WI38 (cell line): Measurements from ENCODE around the gene PDZRN3.

Experiments
- H3K4me3 ChIP-seq: 2 replicates; pipeline ENCODE4 v1.5.1; 2011; ENCODE audit warnings: low read depth, mild to moderate bottlenecking, control low read depth, low read length
- TF ChIP-seq, protein P1 (sequence below): IDR thresholded peaks from 2 replicates; pipeline ENCODE4 v1.5.1; 2012; ENCODE audit warnings: low read depth, mild to moderate bottlenecking, control low read depth, low read length

Gene PDZRN3

DNA sequence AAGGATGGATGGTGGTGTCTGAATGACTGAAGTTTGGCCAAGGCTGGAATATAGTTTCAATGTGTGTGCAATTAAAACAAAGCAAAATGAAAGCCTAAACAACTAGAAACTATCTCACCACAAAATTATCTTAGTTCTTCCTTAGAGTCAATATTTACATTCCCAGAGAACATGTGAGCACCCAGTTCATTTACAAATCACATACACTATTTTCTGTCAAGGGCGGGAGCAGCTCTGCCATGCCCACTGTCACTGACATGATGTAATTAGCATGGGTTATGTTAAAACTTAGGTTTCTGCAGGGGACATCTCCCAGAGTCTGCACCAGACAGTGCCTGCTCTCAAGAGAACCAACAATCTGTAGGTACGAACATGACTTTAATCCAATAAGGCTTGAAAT lies 65.0 kb downstream of the PDZRN3 start:
- H3K4me3 ChIP-seq, result no peak overlapping the region
- TF ChIP-seq, protein P1, sequence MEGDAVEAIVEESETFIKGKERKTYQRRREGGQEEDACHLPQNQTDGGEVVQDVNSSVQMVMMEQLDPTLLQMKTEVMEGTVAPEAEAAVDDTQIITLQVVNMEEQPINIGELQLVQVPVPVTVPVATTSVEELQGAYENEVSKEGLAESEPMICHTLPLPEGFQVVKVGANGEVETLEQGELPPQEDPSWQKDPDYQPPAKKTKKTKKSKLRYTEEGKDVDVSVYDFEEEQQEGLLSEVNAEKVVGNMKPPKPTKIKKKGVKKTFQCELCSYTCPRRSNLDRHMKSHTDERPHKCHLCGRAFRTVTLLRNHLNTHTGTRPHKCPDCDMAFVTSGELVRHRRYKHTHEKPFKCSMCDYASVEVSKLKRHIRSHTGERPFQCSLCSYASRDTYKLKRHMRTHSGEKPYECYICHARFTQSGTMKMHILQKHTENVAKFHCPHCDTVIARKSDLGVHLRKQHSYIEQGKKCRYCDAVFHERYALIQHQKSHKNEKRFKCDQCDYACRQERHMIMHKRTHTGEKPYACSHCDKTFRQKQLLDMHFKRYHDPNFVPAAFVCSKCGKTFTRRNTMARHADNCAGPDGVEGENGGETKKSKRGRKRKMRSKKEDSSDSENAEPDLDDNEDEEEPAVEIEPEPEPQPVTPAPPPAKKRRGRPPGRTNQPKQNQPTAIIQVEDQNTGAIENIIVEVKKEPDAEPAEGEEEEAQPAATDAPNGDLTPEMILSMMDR, result no peak

DNA sequence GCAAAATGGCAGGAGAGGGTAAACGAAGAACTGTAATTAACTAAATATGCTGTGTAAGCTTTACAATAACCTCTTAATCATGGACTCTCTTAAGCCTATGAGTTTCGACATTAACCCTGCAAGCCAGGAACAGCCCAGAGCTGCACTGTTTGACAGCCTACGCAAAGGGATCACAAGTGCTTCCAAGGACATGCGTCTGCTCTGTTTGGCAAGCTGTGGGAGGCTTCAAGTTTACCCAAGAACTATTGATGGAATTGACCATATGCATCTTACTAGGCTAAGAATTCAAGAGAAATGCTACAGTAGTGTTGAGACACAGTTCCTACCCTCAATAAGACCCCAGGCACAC lies 66.0 kb downstream of the PDZRN3 start:
- no peak overlapping the region for H3K4me3 ChIP-seq
- TF ChIP-seq, protein P1, result no peak

DNA sequence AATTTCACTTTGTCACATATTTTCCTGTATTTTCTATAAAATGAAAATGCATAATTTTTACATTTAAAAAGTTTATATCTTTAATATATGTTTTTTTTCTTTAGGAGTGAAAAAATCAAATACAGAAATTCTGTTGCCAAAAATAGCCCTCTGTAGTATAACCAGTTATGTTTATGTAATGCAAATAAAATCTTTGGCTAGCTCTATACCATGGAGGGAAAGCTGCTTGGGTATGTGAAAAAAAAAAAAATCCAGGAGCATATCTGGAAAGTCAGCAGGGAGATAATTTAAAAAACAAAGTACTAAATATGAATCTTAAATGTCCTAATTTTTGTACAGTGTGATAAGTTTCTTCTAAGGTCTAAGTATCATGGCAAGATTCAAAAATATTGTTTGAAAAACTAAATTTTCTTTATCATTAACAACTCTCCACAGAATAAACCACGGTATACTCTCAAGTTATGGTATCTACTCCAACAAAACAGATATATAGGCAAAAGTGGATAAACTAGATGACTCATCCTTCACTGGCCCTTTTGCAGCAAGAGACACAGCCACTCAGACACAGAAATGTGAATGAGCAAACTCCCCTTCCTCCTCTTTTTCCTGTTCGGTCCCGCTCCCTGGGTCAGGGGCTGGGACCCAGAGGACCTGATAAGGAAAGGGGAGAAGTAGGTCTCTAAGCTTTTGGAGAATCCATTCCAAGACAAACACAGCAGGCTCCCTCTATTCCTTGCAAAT lies 66.6 kb downstream of the PDZRN3 start:
- TF ChIP-seq, protein P1, result no peak
- no peak overlapping the region for H3K4me3 ChIP-seq

DNA sequence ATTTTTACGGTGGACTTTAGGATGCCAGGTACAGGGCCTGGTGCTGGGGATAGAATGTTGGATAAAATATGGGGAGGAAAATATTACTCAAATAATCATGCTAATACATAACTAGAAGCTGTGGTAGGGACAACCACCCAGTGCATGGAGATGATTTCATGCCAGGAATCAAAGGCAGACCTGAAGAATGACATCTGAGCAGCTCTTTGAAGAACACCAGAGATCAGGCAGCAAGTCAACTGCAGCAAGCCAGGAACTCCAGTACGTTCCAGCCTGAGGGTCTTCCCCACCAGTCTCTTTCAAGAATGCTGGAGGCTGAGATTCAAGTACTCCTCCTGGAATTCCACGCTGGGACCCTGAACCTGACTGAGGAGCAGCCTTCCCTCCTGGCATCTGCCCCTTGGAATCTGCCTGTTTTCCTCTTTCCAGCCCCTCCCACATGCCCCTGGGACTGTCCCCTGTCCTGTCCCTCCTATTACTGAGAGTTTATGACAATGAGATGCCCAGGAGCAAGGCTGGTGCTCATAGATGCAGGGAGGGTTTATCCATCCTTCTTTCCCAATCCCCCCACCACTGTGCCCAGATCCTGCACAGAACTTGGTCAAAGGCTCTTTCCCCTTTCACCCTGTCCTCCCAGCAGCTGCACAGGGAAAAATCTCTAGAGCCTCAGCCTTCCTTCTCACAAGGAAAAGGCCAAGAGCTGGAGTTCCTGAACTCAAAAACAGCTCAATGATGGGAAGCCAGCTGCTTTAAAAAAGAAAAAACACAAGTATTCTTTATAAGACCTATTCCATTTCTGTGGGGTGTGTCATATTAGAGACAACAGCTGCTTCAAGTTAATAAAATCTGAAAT lies 68.0 kb downstream of the PDZRN3 start:
- TF ChIP-seq, protein P1, result no peak
- no peak overlapping the region for H3K4me3 ChIP-seq

DNA sequence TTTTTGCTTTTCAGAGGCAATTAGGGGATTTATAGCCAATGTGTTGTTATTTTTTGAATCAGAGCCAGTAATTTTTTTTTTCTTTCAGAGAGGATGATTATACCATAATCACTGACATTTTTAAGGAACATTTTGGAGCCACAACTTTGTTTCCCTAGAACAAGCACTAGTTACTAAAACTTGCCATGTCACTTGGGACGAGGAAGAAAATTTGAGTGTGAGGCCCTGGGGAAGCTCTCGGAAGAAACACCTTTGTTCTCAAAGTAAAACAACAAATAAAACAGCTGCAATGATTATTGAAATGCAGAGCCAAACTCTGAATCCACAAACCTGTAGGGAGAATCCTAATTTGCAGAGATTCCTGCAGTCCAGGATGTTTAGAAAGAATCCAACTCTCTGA lies 69.7 kb downstream of the PDZRN3 start:
- TF ChIP-seq, protein P1, result no peak

DNA sequence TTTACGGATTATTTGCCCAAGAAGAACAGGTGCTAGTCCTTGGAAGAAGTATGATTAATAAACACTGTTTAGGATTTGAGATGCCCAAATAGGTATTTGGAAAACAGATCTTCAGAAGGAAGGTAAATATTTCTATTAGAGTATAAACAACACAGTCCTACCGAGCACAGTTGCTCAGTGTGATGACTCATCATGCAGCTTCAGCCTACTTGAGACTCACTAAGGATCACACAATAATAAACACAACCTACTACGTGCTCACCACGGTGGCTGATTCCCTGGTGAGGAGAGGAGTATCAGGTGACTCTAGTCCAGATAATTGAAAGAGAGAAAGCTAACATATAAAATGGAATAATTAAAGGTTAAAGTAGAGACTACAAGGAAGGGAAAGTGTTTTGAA lies 72.0 kb downstream of the PDZRN3 start:
- H3K4me3 ChIP-seq, result no peak overlapping the region
- TF ChIP-seq, protein P1, result no peak

More for the DNA sequence above, 69.7 kb downstream of the PDZRN3 start:
- no peak overlapping the region for H3K4me3 ChIP-seq

DNA sequence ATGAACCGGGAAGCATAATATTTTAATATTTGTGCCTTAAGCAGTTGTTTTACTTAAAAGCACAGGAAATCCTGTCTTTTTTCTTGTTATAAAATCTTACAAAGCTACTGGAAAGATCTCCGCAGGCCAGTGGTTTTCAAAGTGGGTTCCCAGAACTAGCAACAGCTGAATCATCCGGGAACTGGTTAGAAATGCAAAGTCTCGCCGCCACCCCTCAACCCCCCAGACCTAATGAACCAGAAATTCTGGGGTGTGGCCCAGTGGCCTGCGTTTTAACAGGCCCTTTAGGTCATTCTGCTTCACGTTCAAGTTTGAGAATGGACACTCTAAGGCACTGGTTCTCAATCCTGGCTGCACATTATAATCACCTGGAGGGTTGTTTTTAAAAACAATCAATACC lies 74.7 kb downstream of the PDZRN3 start:
- TF ChIP-seq, protein P1, result no peak

More for the DNA sequence above, 74.7 kb downstream of the PDZRN3 start:
- no peak overlapping the region for H3K4me3 ChIP-seq
